Fibroblast of lung (primary cell): Measurements from ENCODE around the gene RYR2. TPM values are rescaled to one million over a fixed set of nuclear protein-coding genes. Genes with fewer than 3 reads are reported as not detected.
A peak's percentile ranks its signal among the peaks of the same experiment; 100 is the strongest.

ENCODE experiments used
- DNase-seq, 2 donors: peaks; one replicate each; pipeline versions ENCODE4 v3.0.0 to v3.0.0-alpha.2; 2010; ENCODE audit warnings: low read depth in 2 of 2
- H2AFZ ChIP-seq: 2 replicates; pipeline ENCODE4 v1.5.1; 2012; ENCODE audit warnings: low read length, control low read depth, inconsistent platforms
- H3K27ac ChIP-seq: 2 replicates; pipeline ENCODE4 v1.5.1; 2011; ENCODE audit warnings: low read length, control low read depth; ENCODE audit not compliant: insufficient read depth
- H3K27me3 ChIP-seq: 2 replicates; pipeline ENCODE4 v1.5.1; 2011; ENCODE audit warnings: mild to moderate bottlenecking, low read length; ENCODE audit not compliant: control insufficient read depth, insufficient read depth
- H3K36me3 ChIP-seq: 2 replicates; pipeline ENCODE4 v1.5.1; 2011; ENCODE audit warnings: low read length; ENCODE audit not compliant: control insufficient read depth, insufficient read depth
- H3K4me1 ChIP-seq: 2 replicates; pipeline ENCODE4 v1.5.1; 2011; ENCODE audit warnings: low read length; ENCODE audit not compliant: control insufficient read depth, insufficient read depth; ENCODE audit errors: extremely low read depth
- H3K4me2 ChIP-seq: 2 replicates; pipeline ENCODE4 v1.5.1; 2011; ENCODE audit warnings: low read length, control low read depth; ENCODE audit not compliant: insufficient read depth; ENCODE audit errors: extremely low read depth
- H3K4me3 ChIP-seq, 4 experiments: fragments of 200-600 bp in 1 of 4; sonication (generic) in 1 of 4; replicated peaks in 1 of 4; 2 replicates each; pipeline ENCODE4 v1.5.1; 2011 to 2016; ENCODE audit warnings: low read length in 4 of 4, low read depth in 3 of 4, mild to moderate bottlenecking in 3 of 4, control low read depth in 2 of 4, inconsistent platforms in 1 of 4, mixed read lengths in 1 of 4; ENCODE audit not compliant: insufficient read depth in 1 of 4; ENCODE audit errors: control extremely low read depth in 1 of 4
- H3K79me2 ChIP-seq: 2 replicates; pipeline ENCODE4 v1.5.1; 2012; ENCODE audit warnings: mild to moderate bottlenecking, low read length, inconsistent platforms; ENCODE audit not compliant: control insufficient read depth, insufficient read depth
- H3K9ac ChIP-seq: 2 replicates; pipeline ENCODE4 v1.5.1; 2011; ENCODE audit warnings: mild to moderate bottlenecking, low read length, control low read depth; ENCODE audit not compliant: insufficient read depth
- H3K9me3 ChIP-seq: 2 replicates; pipeline ENCODE4 v1.5.1; 2012; ENCODE audit warnings: low read depth, low read length; ENCODE audit not compliant: control insufficient read depth, insufficient read depth
- H4K20me1 ChIP-seq: 2 replicates; pipeline ENCODE4 v1.5.1; 2011; ENCODE audit warnings: low read length; ENCODE audit not compliant: control insufficient read depth, insufficient read depth; ENCODE audit errors: extremely low read depth
- EZH2 ChIP-seq: IDR thresholded peaks from 2 replicates; pipeline ENCODE4 v1.5.1; 2012; ENCODE audit warnings: low read length, control low read depth, mild to moderate bottlenecking; ENCODE audit errors: missing control alignments
- polyA plus RNA-seq, 2 donors: library from polyadenylated mRNA; depleted of rRNA in 1 of 2; stranded (reverse) in 1 of 2; unstranded in 1 of 2; fragments of >200 nt; gene quantifications; 2 replicates each; pipeline ENCODE4 v1.2.1, GENCODE V29; 2011 to 2012; ENCODE audit warnings: missing spikeins in 1 of 2
- total RNA-seq: library from RNA; depleted of rRNA; stranded (reverse); fragments of >200 nt; gene quantifications from 2 replicates; pipeline ENCODE4 v1.2.1, GENCODE V29; 2014
- TF ChIP-seq, protein P1 (sequence below), 2 donors: IDR thresholded peaks in 1 of 2; conservative IDR thresholded peaks in 1 of 2; 1 replicate in 1 of 2; 2 replicates in 1 of 2; pipeline ENCODE4 v1.5.1; 2011 to 2012; ENCODE audit warnings: low read length in 2 of 2, control low read depth in 1 of 2, inconsistent platforms in 1 of 2, low read depth in 1 of 2, mild to moderate bottlenecking in 1 of 2

The RYR2 gene
- total and polyA plus RNA-seq, 2 donors (not counting 1 experiment from before 2014, with no cell fraction given), result 0.06 to 0.17 TPM

DNA sequence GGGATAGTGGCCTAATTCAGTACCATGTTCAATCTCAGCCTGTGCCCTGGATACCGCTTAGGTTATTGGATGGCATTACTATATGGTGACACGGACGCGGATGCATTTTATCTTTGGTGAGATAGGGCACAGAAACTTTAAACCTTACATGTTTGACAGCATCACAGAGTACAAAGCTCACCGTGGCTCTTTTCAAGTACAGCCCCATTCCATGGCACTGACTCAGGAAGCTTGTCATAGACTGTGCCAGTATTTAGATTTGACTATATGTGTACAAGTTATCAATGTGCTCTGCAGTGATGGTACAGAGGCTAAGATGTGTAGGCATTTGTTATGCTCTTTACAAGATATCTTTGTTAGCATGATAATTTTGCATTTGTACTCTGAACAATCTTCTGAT is 169.0 kb downstream of the RYR2 start:
- Histone ChIP-seq H3K9ac (no peak overlapping the region), H3K27ac (no peak overlapping the region), H3K4me1 (no peaks in the 10 kb centered on the region), H4K20me1 (no peaks in the 10 kb centered on the region), H2AFZ (no peak overlapping the region), H3K36me3 (no peaks in the 10 kb centered on the region), H3K79me2 (no peaks in the 10 kb centered on the region), H3K27me3 (no peaks in the 10 kb centered on the region), H3K4me2 (no peak overlapping the region), H3K9me3 (no peaks in the 10 kb centered on the region), H3K4me3 (no peak overlapping the region)
- no peak for TF ChIP-seq EZH2
- TF ChIP-seq, protein P1, sequence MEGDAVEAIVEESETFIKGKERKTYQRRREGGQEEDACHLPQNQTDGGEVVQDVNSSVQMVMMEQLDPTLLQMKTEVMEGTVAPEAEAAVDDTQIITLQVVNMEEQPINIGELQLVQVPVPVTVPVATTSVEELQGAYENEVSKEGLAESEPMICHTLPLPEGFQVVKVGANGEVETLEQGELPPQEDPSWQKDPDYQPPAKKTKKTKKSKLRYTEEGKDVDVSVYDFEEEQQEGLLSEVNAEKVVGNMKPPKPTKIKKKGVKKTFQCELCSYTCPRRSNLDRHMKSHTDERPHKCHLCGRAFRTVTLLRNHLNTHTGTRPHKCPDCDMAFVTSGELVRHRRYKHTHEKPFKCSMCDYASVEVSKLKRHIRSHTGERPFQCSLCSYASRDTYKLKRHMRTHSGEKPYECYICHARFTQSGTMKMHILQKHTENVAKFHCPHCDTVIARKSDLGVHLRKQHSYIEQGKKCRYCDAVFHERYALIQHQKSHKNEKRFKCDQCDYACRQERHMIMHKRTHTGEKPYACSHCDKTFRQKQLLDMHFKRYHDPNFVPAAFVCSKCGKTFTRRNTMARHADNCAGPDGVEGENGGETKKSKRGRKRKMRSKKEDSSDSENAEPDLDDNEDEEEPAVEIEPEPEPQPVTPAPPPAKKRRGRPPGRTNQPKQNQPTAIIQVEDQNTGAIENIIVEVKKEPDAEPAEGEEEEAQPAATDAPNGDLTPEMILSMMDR (conservative IDR thresholded peaks at IDR 0.05 in 1 of 2, IDR thresholded peaks at IDR 0.05 in 1 of 2; ENCODE audit: low read depth in 1 of 2, low read length in 2 of 2), result no peak
- DNase-seq, result no peak

DNA sequence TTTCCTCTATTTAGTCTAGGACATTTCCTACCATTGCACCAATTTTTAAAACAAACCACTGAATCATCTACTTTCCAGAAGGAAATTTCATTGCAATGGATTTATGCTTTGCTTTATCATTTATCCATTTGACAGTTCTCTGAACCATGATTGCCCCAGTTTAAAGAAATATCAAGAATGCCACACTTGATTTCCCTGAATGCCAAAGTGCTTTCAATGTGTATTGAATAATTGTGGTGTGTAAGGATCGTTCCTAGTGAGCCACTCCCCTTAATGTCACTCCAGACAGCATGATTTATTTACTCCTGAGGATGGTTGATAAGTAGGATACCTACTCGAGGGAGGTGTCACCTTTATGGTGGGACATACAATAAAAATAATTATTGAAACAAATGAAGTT is 169.6 kb downstream of the RYR2 start:
- Histone ChIP-seq H3K9me3 (no peaks in the 10 kb centered on the region), H3K4me3 (no peak overlapping the region), H3K9ac (no peak overlapping the region), H3K36me3 (no peaks in the 10 kb centered on the region), H3K27ac (no peak overlapping the region), H3K4me1 (no peaks in the 10 kb centered on the region), H3K4me2 (no peak overlapping the region), H3K27me3 (no peaks in the 10 kb centered on the region), H2AFZ (no peak overlapping the region), H3K79me2 (no peaks in the 10 kb centered on the region), H4K20me1 (no peaks in the 10 kb centered on the region)
- no peak for DNase-seq
- no peak for TF ChIP-seq EZH2
- TF ChIP-seq, protein P1 (conservative IDR thresholded peaks at IDR 0.05 in 1 of 2, IDR thresholded peaks at IDR 0.05 in 1 of 2; ENCODE audit: low read depth in 1 of 2, low read length in 2 of 2), result no peak

DNA sequence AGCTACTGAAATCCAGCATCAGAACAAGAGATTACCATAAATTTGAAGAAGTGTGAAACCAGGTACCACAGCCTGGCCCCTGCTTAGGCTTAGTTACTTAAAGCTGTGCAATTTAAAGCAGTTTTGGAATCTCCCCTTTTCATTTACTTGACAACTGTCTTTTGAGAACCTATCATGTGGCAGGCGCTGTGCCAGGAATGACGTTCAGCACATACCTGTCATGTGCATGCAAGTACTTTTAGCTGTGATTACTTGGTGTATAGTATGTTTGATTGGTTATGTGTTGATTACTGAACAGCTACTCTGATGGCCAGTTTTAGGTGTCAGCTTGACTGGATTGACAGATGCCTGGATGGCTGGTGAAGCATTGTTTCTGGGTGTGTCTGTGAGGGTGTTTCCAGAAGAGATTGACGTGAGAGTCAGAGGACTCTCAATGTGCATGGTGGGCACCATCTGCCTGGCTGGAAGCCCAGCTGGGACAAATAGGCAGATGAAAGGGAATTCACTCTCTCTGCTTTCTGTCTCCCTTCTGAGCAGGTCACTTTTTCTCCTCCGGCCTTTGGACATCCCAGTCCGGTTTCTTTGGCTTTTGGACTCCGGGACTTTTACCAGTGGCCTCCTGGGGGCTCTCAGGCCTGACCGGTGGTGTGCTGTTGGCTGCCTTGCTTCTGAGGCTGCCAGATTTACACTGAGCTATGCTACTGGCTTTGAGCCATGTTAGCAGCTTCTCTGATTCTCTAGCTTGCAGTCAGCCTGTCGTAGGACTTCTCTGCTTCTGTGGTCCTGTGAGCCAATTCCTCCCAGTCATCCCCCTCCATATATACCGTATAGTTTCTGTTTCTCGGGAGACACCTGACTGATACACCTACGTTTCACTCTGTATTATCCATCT is 178.0 kb downstream of the RYR2 start:
- no peaks in the 10 kb centered on the region for H3K4me1 ChIP-seq
- no peak for TF ChIP-seq EZH2
- TF ChIP-seq, protein P1 (conservative IDR thresholded peaks at IDR 0.05 in 1 of 2, IDR thresholded peaks at IDR 0.05 in 1 of 2; ENCODE audit: low read depth in 1 of 2, low read length in 2 of 2), result no peak
- H3K9ac ChIP-seq, result no peak overlapping the region
- H3K9me3 ChIP-seq, result no peaks in the 10 kb centered on the region
- no peak overlapping the region for H3K4me2 ChIP-seq
- no peaks in the 10 kb centered on the region for H3K36me3 ChIP-seq
- DNase-seq, result peak in 1 of 2 donors; percentile 18
- H3K27ac ChIP-seq, result no peak overlapping the region
- no peaks in the 10 kb centered on the region for H4K20me1 ChIP-seq
- no peaks in the 10 kb centered on the region for H3K27me3 ChIP-seq
- no peaks in the 10 kb centered on the region for H3K79me2 ChIP-seq
- no peak overlapping the region for H2AFZ ChIP-seq
- no peak overlapping the region for H3K4me3 ChIP-seq
